Heart left ventricle (tissue), 13 donors: ENCODE data around the gene GTF2IRD2.
"Not testable (repeated sequence)": the region's sequence is repeated elsewhere in the genome, so short reads cannot be mapped to it uniquely, and the experiment has no call there.

Experiments used
- POLR2A ChIP-seq, 2 donors: fragments of 450-650 bp; IDR thresholded peaks; one replicate each; pipeline ENCODE4 v1.6.1; 2017; ENCODE audit warnings: antibody characterized with exemption in 2 of 2, mild to moderate bottlenecking in 2 of 2, moderate library complexity in 2 of 2
- TF ChIP-seq, protein P1 (sequence below), 12 donors: fragments of 200-600 bp; sonication (generic) in 4 of 12; IDR thresholded peaks; one replicate each; pipeline versions ENCODE4 v1.5.0 to v1.8.0; 2018 to 2022; ENCODE audit warnings: antibody characterized with exemption in 12 of 12, mild to moderate bottlenecking in 5 of 12
- donor health status: ischemic (EF 13 %, LVEDD 7.1; RV severe dilation, severe dysfunction).
- donor health status: DM: no; HTN: yes; CAD: no.
- donor health status: DM: no; HTN: no; CAD: no.
- donor health status: ischemic (EF 25% LVEDD 6.9; RV normal size, moderate dysfunction).
- donor health status: ischemic (EF 25% LVEDD 5.7; RV mildly dilated, moderate dysfunction).
- donor health status: ischemic (EF 35%, LVEDD 5.7; RV mildly dilated, moderate dysfunction).
- donor health status: nonischemic (EF 11% LVEDD 7.7; RV severe dilation, severe dysfunction).
- donor health status: DM: yes; HTN: yes; CAD: no.
- donor health status: PGD.
- donor health status: ischemic (EF 29% LVEDD 5.4; RV normal size, mild dysfunction).
- donor health status: nonischemic (EF 23%, LVEDD 6.1; RV moderate dilation, normal function).

DNA sequence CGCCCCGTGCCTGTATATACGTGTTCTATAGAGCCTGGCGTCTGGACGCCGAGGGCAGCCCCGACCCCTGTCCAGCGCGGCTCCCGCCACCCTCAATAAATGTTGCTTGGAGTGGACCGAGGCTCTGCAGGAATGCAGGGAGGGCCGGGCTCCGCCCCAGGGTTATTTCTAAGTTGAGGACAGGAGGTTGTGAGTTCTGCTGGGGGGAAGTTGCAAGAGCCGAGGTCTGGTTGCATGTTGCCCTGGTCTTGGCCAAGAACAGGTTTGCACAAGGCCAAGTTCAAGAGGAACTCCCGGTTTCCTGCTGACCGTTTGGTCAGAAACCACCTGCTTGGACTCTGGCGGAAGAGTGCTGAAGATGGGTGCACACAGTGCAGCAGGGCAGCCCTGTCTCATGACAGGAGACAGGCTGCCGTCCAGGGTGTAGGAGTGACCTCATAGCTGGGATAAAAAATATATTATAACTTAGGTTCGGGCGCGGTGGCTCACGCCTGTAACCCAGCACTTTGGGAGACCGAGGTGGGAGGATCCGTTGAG is 62.1 kb downstream of the GTF2IRD2 start:
- TF ChIP-seq, protein P1, sequence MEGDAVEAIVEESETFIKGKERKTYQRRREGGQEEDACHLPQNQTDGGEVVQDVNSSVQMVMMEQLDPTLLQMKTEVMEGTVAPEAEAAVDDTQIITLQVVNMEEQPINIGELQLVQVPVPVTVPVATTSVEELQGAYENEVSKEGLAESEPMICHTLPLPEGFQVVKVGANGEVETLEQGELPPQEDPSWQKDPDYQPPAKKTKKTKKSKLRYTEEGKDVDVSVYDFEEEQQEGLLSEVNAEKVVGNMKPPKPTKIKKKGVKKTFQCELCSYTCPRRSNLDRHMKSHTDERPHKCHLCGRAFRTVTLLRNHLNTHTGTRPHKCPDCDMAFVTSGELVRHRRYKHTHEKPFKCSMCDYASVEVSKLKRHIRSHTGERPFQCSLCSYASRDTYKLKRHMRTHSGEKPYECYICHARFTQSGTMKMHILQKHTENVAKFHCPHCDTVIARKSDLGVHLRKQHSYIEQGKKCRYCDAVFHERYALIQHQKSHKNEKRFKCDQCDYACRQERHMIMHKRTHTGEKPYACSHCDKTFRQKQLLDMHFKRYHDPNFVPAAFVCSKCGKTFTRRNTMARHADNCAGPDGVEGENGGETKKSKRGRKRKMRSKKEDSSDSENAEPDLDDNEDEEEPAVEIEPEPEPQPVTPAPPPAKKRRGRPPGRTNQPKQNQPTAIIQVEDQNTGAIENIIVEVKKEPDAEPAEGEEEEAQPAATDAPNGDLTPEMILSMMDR (IDR thresholded peaks at IDR 0.05) = not testable (repeated sequence)
- not testable (repeated sequence) for TF ChIP-seq POLR2A (IDR thresholded peaks at IDR 0.05)
